HEK293 (cell line): ENCODE data around the gene STX11.

Experiments used
- CTCF ChIA-PET: fragments of 350-600 bp; formaldehyde crosslinking; extraction: SDS; loops from one replicate; lab custom pipeline; 2021; ENCODE audit warnings: antibody characterized with exemption; lab: Yijun Ruan, JAX
- POLR2A ChIA-PET: fragments of 300-600 bp; formaldehyde crosslinking; extraction: SDS; loops from one replicate; lab custom pipeline; 2020; ENCODE audit warnings: antibody characterized with exemption, inconsistent platforms; lab: Yijun Ruan, JAX
- H3K27ac ChIP-seq: fragments of 200-500 bp; sonication (Bioruptor generic); 2 replicates; pipeline ENCODE4 v1.5.1; 2014; ENCODE audit warnings: low read depth, low read length, control low read depth, inconsistent platforms; ENCODE audit errors: extremely low read depth
- H3K36me3 ChIP-seq, 2 experiments: fragments of 200-500 bp in 1 of 2; sonication (Bioruptor generic) in 1 of 2; 1 replicate in 1 of 2; 2 replicates in 1 of 2; pipeline ENCODE4 v1.5.1; 2014 to 2017; ENCODE audit warnings: inconsistent platforms in 2 of 2, low read length in 2 of 2; ENCODE audit not compliant: control insufficient read depth in 2 of 2, insufficient read depth in 1 of 2
- H3K4me1 ChIP-seq: fragments of 200-500 bp; sonication (Bioruptor generic); 2 replicates; pipeline ENCODE4 v1.5.1; 2014; ENCODE audit warnings: mild to moderate bottlenecking, low read length, inconsistent platforms; ENCODE audit not compliant: control insufficient read depth, insufficient read depth
- H3K4me3 ChIP-seq: 2 replicates; pipeline ENCODE4 v1.5.1; 2011; ENCODE audit warnings: low read depth, mild to moderate bottlenecking, control low read depth, low read length, moderate library complexity
- H3K9me3 ChIP-seq: fragments of 200-500 bp; sonication (Bioruptor generic); 2 replicates; pipeline ENCODE4 v1.5.1; 2014; ENCODE audit warnings: low read depth, low read length, inconsistent platforms; ENCODE audit not compliant: control insufficient read depth, insufficient read depth
- HIC1 ChIP-seq: fragments of 450-650 bp; formaldehyde crosslinking; IDR thresholded peaks from 2 replicates; pipeline ENCODE4 v1.5.1; 2016; ENCODE audit warnings: missing biosample characterization, missing genetic modification characterization
- ZFHX2 ChIP-seq: fragments of 450-650 bp; formaldehyde crosslinking; conservative IDR thresholded peaks from 2 replicates; pipeline ENCODE4 v1.5.1; 2016; ENCODE audit warnings: missing biosample characterization, missing genetic modification characterization
- ZFP37 ChIP-seq: fragments of 450-650 bp; formaldehyde crosslinking; IDR thresholded peaks from 2 replicates; pipeline ENCODE4 v1.5.1; 2016; ENCODE audit warnings: missing biosample characterization, missing genetic modification characterization
- ZIC2 ChIP-seq: fragments of 450-650 bp; formaldehyde crosslinking; IDR thresholded peaks from 2 replicates; pipeline ENCODE4 v1.5.1; 2016; ENCODE audit warnings: missing biosample characterization, missing genetic modification characterization
- ZNF114 ChIP-seq: fragments of 450-650 bp; formaldehyde crosslinking; IDR thresholded peaks from 2 replicates; pipeline ENCODE4 v1.5.0; 2017; ENCODE audit warnings: missing biosample characterization, missing genetic modification characterization
- ZNF19 ChIP-seq: fragments of 450-650 bp; formaldehyde crosslinking; IDR thresholded peaks from 2 replicates; pipeline ENCODE4; 2016; ENCODE audit warnings: missing biosample characterization, missing genetic modification characterization, low read depth
- ZNF211 ChIP-seq: fragments of 450-650 bp; formaldehyde crosslinking; IDR thresholded peaks from 2 replicates; pipeline ENCODE4 v1.5.1; 2016; ENCODE audit warnings: low read depth, missing biosample characterization, missing genetic modification characterization
- ZNF239 ChIP-seq: fragments of 450-650 bp; formaldehyde crosslinking; IDR thresholded peaks from 2 replicates; pipeline ENCODE4 v1.5.1; 2016; ENCODE audit warnings: missing biosample characterization, missing genetic modification characterization
- ZNF354C ChIP-seq: fragments of 450-650 bp; formaldehyde crosslinking; IDR thresholded peaks from 2 replicates; pipeline ENCODE4 v1.5.1; 2016; ENCODE audit warnings: missing biosample characterization, missing genetic modification characterization, low read depth, borderline replicate concordance
- ZNF449 ChIP-seq: fragments of 450-650 bp; formaldehyde crosslinking; IDR thresholded peaks from 2 replicates; pipeline ENCODE4 v1.5.1; 2017; ENCODE audit warnings: missing biosample characterization, mild to moderate bottlenecking, missing genetic modification characterization, moderate library complexity
- ZNF518A ChIP-seq: fragments of 450-650 bp; formaldehyde crosslinking; conservative IDR thresholded peaks from 2 replicates; pipeline ENCODE4 v1.5.1; 2016; ENCODE audit warnings: low read depth, missing biosample characterization, missing genetic modification characterization
- ZNF530 ChIP-seq: fragments of 450-650 bp; formaldehyde crosslinking; IDR thresholded peaks from 2 replicates; pipeline ENCODE4 v1.5.1; 2016; ENCODE audit warnings: low read depth, missing biosample characterization, missing genetic modification characterization
- ZNF544 ChIP-seq: fragments of 450-650 bp; formaldehyde crosslinking; IDR thresholded peaks from 2 replicates; pipeline ENCODE4 v1.5.0; 2017; ENCODE audit warnings: missing biosample characterization, missing genetic modification characterization
- ZSCAN23 ChIP-seq: fragments of 450-650 bp; formaldehyde crosslinking; IDR thresholded peaks from 2 replicates; pipeline ENCODE4 v1.5.1; 2016; ENCODE audit warnings: missing biosample characterization, missing genetic modification characterization

STX11 gene

GRCh38 chr6:144193181-144193580 lies 42.9 kb downstream of the STX11 start:
- POLR2A ChIA-PET, result no interaction called here
- H3K9me3 ChIP-seq, result no peaks in the 10 kb centered on the region

More at GRCh38 chr6:144193181-144193580, 42.9 kb downstream of the STX11 start:
- CTCF ChIA-PET, result no interaction called here
- H3K27ac ChIP-seq, result no peak overlapping the region
- no peaks in the 10 kb centered on the region for H3K36me3 ChIP-seq
- no peak overlapping the region for H3K4me3 ChIP-seq
- H3K4me1 ChIP-seq, result no peaks in the 10 kb centered on the region
- TF ChIP-seq ZNF114, result no peak
- no peak for TF ChIP-seq ZNF354C
- no peak for TF ChIP-seq ZNF530
- no peak for TF ChIP-seq ZFHX2
- no peak for TF ChIP-seq ZNF19 (tag by site-specific recombination)
- TF ChIP-seq ZNF518A (tag by site-specific recombination), result no peak
- no peak for TF ChIP-seq ZNF211 (tag by site-specific recombination)
- no peak for TF ChIP-seq ZNF239 (tag by site-specific recombination)
- TF ChIP-seq ZIC2, result no peak
- no peak for TF ChIP-seq ZFP37
- no peak for TF ChIP-seq ZNF449 (tag by site-specific recombination)
- no peak for TF ChIP-seq ZNF544 (tag by site-specific recombination)
- no peak for TF ChIP-seq HIC1 (tag by site-specific recombination)
- TF ChIP-seq ZSCAN23, result no peak
